RCC 7860 (cell line): ENCODE measurements around the gene TCF4.

Experiments
- DNase-seq: peaks from one replicate; pipeline ENCODE4 v3.0.0-alpha.2; 2015; ENCODE audit warnings: low spot score
- FAIRE-seq: peaks from 2 replicates; lab custom pipeline; 2012; peaks lifted over from hg19 to GRCh38; lab: Jason Lieb, UNC

The TCF4 gene

DNA sequence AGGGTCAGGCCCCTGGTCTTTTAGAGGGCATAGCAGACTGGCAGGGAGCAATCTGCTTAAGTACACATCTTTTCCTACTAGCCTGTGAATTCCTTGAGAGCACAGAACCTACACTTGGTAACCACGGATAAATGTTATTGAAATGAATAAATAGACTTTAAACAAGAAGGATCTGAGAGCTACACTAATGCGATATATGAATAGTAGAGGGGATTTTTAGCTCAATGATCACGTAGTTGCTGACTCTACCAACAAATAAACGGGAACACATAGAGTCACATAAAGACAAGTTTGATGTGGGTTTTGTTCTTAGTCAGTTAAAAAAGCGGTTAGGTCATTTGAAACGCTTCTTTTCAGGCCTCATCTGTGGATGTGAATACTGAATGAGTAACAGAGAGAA, 338.4 kb downstream of the TCF4 start:
- no peak for DNase-seq
- FAIRE-seq, result no peak

DNA sequence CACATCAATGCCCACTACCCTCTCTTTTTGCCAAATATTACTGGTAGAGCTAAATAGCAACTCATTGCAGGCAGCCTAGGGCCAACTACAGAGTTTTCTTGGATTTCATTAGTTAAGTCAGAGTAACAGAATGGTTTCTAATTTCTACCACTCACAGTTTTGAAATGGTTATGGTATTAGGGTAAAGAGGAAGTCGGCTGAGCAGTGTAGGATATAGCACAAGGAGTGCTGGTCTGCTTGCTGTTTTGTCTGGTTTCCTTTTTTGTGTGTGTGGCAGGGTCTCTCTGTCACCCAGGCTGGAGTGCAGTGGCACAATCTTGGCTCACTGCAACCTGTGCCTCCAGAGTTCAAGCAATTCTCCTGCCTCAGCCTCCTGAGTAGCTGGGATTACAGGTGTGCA, 339.5 kb downstream of the TCF4 start:
- no peak for FAIRE-seq
- DNase-seq, result no peak

DNA sequence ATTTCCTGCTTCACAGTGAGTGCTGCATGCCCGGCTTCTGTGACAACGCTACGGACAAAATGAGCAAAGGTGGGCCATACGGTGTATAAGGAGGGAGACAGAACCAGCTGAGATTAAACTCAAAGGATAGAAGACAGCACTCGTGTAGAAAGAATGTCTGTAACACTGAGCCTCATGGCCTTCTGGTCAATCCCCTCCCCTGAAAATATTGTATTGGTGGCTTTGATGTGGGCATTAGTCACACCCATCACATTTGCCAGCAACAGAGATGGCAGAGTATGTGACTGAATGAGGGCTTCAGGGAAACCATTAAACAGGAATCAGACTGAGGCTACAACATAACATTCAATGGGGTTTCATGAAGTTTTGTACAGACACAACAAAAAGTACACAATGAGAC, 341.0 kb downstream of the TCF4 start:
- DNase-seq, result no peak
- FAIRE-seq, result no peak

DNA sequence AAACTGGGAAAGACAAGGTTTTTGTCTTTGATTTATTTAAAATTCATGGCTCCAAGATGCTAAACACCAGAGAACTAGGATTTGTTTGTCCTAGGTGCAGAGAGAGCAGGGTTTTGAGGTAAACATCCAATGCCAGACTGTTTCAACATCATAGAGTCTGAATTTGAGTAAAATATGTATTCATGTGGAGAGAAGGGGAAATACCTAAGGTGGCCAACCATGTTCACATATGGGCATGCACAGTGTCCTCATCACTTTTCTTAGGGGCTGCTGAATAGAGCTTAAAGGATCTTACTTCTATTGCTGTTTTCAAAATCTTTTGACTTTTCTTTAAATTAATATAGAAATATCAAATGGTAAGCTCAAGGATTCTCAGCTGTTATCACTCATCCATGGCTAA, 341.7 kb downstream of the TCF4 start:
- DNase-seq (no peak), FAIRE-seq (no peak)

DNA sequence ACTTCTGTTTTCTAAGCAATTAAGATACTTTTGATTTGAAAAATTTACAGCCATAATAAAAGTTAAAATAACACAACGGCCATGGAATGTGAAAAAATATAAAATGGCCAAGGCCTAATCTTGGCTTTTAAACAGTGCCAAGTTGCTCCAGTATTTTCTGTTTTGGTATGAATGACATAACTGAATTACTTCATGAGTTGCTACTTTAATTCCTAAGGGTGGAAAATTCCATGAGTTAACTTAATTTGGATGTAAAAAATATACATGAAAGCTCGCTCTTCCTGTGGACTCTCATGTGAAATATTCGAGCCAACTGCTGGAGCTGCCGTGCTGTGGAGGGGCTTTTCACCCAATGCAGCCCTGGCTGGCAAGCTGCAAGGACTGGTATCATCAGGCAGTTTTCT, 342.8 kb downstream of the TCF4 start:
- DNase-seq (no peak), FAIRE-seq (no peak)

DNA sequence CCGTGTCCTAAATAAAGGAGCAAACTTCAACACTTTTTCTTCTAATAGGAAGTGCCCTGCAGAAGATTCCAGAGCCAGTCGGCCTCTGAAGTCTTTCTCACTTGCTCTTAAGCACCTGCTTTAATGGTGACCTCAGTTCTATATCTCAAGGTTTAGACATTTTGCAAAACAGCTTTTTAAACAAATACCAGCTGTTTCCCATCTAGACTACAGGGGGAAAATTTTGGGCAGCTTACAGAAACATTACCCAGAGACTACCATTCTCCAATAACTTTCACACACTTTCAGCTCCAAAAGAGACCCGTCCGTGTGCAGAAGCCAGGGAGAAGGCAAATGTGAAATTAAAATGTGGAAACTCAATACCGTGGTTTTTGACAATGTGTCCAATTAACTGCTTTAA, 343.4 kb downstream of the TCF4 start:
- no peak for FAIRE-seq
- DNase-seq, result no peak

DNA sequence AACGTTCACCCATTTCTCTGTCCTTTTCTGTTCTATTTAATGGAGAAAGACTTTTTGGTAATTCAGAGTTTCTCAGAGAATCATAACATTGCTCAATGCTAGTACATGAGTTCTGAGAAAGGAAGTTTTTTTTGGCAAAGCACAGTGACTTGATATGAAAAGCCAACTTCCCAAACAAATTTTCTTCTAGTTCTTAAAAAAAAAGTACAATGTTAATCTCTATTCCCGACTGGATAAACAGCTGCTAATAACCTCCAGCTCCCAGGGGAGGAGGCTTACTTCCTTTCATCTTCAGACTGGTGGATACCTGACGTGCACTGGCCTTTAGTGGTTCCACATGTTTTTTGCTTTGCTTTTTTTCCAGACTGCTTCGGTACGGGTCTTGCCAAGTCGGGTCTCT, 344.1 kb downstream of the TCF4 start:
- no peak for FAIRE-seq
- no peak for DNase-seq

DNA sequence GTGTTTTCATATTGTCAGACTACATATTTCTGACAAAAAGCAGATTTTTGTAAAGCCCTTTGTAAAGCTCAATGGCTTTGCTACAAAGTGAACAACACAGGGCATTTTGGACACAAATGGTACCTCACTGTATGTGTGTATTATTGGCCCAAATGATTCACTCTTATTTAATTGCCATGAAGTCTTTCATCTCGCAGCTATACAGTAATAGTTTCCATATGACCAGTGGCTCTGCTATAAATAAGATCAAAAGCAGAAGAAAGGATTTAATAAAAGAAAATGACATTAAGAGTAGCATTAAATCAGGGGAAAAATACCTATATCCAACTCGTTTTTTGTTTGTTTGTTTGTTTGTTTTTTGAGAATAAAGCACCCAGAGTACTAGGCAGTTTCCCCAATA, 344.7 kb downstream of the TCF4 start:
- no peak for FAIRE-seq

DNA sequence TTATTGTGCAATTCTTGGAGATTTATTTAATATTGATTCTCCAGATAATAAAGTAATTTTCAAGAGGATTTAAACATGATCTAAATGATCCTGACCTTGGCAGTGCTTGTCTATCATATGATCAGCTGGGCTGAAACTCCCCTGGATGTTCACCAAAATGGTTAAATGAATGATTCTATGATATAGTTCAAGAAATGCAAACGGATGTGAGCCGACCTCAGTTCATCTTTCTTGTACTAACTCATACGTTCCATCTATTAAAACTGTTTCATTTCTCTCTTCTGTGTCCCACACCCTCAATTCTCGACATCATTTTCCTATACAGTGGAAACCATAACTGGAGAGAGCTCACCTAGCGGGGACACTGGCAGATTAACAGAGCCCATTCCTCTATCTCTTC, 347.0 kb downstream of the TCF4 start:
- no peak for FAIRE-seq
- no peak for DNase-seq

More for the DNA sequence above, 344.7 kb downstream of the TCF4 start:
- no peak for DNase-seq

DNA sequence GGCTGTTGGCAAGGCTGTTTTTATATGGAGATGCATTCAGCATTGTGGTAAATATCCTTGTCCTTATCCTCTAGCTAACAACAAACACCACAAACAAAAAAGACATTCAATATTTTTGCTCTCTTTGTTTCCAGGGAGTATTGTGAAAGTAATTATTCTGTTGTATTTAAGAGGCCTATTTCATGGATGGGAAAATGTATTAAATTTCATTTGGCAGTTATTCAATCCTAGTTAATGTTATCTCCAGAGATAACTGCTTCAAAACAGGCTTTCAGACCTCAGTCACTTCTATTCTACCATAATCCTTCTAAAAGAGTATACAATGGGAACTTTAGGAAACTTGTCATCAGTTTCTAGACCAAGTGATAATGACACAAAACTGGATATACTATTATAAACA, 348.3 kb downstream of the TCF4 start:
- no peak for DNase-seq
- no peak for FAIRE-seq

DNA sequence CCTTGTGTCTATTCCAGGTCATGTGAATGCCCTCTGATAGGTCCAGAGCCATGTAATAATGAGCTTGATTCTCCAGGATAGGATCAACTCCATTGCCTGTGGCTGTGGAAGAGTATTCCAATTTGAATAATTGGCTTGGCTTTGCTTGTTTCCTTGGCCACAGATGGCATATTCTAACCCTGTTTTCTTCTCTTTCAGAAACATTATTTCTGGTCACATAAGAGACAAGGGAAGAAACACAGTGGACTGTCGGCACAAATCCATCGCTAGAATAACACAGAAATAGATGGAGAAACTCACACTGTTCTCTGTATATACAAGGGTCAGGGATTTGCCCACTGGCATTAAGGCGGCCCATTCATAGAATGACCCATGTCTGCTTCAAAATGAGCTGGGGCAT, 350.3 kb downstream of the TCF4 start:
- FAIRE-seq (no peak), DNase-seq (no peak)

DNA sequence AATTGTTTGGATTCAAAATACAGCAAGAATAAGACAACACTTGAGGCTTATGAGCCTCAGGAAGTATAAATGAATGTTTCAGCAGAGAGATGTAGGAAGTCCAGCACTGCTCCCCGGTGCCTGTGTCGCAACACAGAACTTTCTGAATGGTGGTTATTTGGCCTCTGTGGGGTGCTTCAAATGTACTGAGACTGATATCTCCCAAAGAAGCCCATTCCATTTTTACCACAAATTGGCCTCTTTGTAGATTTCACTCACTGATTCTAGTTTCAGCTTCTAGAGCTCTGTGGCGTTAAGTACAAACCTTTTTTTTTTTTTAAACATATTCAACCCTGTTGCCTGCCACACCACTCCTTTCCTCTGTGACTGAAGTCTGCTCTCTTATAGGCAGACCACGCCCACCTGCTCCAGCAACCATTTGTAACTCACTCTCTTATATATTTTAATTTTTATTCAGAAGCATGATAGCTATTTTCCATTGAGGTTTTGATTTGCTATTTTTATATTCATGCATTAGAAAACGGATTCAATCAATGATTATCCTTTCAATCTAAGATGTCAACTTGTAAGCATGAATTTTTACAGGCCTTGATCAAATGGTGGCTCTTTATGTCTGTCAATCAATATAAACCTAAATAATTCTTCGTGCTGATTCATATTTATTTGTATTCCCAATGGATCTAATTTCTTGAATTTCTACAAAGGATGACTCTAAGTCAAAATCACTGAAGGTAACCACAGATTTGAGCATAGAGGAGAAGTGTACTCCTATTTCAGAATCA, 351.7 kb downstream of the TCF4 start:
- DNase-seq (no peak), FAIRE-seq (no peak)

DNA sequence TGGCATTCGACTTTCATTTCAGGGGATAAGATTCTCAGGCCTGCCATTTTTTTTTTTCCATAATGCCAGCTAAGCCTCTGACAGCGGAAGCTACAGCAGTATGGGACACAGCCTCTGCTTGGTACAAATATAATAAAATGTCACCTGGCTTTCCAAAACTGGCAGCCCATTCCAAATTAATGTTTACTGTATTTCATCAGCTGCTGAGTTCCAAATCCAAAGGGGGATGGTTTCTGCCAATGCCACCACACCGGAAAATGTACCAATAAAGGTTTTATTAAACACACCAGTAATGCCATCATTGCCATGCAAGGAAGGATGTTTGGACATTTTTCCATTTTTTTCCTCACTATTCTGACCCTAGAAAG, 352.9 kb downstream of the TCF4 start:
- DNase-seq, result no peak
- no peak for FAIRE-seq

DNA sequence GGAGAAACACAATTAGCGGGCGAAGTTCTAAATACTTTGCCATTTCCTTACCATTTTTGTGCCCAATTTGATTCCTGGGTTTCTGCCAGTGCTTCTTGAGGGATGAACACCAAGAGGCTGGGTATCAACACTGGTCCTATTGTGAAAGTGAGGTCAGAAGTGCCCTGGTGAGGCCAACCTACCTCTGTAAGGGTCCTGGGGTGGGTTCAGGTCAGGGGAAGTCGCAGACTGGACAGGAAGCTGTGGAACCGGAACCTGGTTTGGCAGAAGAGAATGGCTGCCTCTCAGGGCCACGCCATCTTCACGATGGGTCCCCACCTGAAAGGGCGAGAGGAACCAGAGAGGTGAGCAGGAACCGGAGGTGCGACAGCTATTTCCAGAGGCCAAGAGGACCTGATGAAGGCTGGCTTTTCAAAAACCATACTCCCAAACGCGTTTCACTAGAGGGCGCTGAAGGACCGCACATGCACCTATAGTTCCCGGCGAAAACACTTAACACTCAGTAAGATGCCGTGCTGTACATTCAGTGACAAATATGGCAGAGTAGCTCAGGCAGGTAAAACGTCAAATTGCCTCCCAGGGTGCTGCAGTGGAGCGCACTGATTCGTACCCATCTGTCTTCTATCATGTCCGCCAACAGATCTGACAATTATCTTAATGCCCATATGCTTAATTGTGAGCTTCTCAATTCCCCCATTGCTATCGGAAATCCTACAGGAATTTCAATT, 353.5 kb downstream of the TCF4 start:
- FAIRE-seq, result no peak
- peak; percentile 48 for DNase-seq

DNA sequence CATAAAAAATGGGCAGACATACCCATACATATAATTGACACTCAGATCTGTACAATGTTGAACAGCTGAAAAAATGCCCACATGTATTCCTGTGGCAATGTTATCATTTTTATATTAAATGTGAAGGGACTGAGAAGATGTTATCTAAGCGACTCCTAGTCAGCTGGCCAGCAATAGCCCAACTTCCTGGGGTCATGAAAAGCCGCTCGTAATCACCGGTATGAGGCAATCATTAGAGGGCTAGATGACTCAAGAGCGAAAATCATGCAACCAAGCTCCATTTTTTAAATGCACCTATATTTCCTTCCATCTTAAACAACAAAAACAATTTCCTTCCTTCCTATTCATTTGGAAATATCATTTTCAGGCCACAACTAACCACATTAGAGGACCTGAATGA, 354.1 kb downstream of the TCF4 start:
- no peak for DNase-seq
- FAIRE-seq, result no peak

DNA sequence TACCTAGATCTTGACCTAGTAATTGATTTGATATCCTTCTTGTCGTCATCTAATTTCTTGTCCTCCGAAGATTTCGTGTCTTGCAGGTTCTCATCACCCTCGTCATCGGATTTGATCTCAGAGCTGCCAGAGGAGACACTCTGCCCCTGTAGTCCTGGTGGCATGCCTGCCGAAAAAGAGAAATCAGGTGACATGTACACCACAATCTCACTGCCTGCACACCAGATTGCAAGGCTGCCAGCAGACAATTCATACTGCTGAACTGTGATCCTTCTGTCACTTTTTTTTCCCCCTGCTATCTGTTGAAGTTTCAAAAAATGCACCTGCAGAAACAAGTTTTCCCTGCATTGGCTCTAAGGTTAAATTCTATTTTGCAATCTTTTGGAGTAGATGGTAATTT, 355.5 kb downstream of the TCF4 start:
- DNase-seq, result no peak
- no peak for FAIRE-seq

DNA sequence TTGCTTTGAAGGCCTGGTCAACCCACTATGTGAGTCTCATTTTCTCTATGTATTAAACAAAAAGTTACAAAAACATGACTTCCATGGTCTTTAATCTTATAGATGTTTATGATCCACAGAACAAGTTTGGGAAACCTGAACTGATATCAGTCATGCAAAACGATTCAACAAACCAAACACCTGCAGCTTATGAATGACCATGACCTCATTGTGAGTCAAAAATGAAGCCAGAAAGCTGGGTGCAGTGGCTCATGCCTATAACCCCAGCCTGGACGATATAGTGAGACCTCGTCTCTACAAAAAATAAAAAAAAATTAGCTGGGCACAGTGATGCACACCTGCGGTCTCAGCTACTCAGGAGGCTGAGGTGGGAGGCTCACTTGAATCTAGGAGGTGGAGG, 358.3 kb downstream of the TCF4 start:
- DNase-seq, result no peak
- FAIRE-seq, result no peak

DNA sequence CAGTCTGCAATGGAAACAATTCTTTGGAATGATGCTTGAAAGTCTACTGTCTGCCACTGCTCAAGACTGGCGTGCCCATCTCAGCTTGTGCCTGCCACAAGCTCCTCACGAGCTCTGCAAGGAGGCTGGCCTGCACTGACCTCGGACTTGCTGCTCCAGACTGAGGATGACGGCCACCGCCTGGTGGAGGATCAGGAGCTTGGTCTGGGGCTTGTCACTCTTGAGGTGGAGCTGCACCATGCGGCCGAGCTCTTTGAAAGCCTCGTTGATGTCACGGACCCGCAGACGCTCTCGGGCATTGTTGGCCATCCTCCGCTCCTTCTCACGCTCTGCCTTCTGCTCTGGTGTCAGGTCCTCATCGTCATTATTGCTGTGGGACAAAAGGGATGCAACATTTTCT, 359.3 kb downstream of the TCF4 start:
- no peak for FAIRE-seq

DNA sequence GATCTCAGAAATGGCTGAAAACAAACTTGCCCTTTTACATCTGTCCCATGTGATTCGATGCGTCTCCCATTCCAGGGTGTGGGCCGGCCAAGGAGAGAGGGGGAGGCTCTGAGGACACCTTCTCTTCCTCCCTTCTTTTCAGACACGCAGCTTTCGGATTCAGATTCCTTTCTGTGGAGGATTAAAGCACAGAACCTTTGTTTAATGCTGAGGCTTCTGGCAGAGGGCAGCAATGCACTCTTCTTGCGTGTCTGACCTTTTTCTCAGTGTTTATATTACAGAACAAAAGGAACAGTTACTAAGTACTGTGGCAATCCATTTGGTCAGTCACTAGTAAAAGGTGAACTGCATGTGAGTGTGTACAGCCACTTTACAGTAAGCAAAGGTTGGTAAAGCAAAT, 359.8 kb downstream of the TCF4 start:
- no peak for FAIRE-seq

More for the DNA sequence above, 359.3 kb downstream of the TCF4 start:
- DNase-seq, result no peak

DNA sequence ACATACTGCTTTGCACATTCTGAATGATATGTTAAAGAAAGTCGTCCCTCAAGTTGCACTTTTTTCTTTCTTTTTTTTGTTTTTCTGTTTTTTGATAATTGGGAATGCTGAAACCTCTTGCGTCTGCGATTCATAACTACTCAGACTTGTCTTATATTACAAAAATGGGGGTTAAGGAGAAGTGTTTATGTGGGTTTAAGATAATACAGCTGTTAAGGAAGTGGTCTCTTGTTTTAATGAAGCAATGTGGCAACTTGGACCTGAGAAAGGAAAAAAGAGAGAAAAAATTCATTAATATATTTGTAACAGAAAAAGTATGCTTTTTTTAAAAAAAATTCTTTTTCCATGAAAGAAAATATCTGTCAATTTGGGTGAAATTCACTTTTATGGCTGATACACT, 360.2 kb downstream of the TCF4 start:
- FAIRE-seq (no peak), DNase-seq (no peak)

More for the DNA sequence above, 359.8 kb downstream of the TCF4 start:
- DNase-seq, result no peak

DNA sequence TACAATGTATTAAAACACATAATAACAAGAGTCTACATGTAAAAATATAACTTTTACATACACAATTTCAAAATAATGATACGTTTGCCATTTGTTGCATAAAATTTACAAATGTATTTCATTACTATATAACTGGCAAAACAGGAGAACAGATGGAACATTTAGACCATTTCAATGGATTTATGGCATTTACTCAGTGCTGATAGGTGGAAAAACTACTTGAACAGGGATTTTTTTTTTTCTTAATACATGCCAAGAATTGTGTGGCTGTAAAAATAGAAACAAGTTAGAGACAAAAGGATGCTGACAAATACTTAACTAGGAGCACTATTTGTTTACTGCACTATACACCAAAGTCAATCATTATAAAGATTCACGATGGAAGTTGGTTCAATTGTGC, 361.9 kb downstream of the TCF4 start:
- no peak for DNase-seq
- FAIRE-seq, result no peak

DNA sequence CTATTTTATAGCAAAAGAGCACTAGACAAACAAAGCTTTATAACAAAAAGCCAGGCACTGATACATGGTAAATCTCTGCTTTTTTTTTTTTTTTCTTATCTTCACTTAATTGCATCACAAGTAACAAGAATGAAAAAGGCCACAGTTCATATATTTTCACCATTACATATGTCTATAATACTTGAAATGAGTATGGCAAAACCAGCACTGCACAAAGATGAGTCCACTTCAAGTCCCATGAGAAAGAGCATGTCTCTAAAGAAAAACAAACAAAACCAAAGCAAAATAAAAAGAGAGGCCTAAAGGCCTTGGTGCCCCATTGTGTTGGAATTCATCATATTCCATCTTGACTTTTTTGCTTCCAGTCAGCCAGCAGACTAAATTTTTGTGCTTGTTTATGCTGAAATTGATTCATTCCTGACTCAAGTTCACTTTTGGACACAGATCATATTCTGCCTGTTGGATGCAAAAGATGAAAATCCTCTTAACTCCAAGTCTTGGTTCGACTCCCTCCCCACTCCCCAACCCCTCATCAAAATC, 363.8 kb downstream of the TCF4 start:
- DNase-seq (no peak), FAIRE-seq (no peak)
